GM23338 (cell line): ENCODE results near the gene B3GALNT1. TPM values are rescaled to one million over a fixed set of nuclear protein-coding genes. Genes with fewer than 3 reads are reported as not detected.

Experiments
- ATAC-seq: fragments of 200-7000 bp; cut with Tn5 transposase; 3 replicates; pipeline ENCODE4 v1.9.1; 2020
- DNase-seq: peaks from one replicate; pipeline ENCODE4 v3.0.0-alpha.2; 2015; ENCODE audit warnings: low spot score
- H2AFZ ChIP-seq: fragments of 200-600 bp; sonication (generic); 2 replicates; pipeline ENCODE4 v1.8.0; 2016; ENCODE audit warnings: antibody characterized with exemption, mild to moderate bottlenecking, moderate library complexity
- H3F3A ChIP-seq: fragments of 200-600 bp; sonication (generic); replicated peaks from 2 replicates; pipeline ENCODE4 v1.8.0; 2017; ENCODE audit warnings: antibody characterized with exemption, mixed run types, low read depth
- H3K27ac ChIP-seq: fragments of 200-600 bp; sonication (generic); 2 replicates; pipeline ENCODE4 v1.6.1; 2016; ENCODE audit warnings: low read depth
- H3K27me3 ChIP-seq: fragments of 200-600 bp; sonication (generic); 2 replicates; pipeline ENCODE4 v1.8.0; 2016; ENCODE audit warnings: mild to moderate bottlenecking, mixed run types, moderate library complexity; ENCODE audit not compliant: insufficient read depth
- H3K36me3 ChIP-seq: fragments of 200-600 bp; sonication (generic); 2 replicates; pipeline ENCODE4 v1.8.0; 2016; ENCODE audit warnings: mild to moderate bottlenecking; ENCODE audit not compliant: insufficient read depth
- H3K4me1 ChIP-seq: fragments of 200-600 bp; sonication (generic); 2 replicates; pipeline ENCODE4 v1.8.0; 2016; ENCODE audit warnings: mild to moderate bottlenecking, moderate library complexity; ENCODE audit not compliant: insufficient read depth
- H3K4me2 ChIP-seq: fragments of 200-600 bp; sonication (generic); 2 replicates; pipeline ENCODE4 v1.7.1; 2017; ENCODE audit warnings: mixed run types
- H3K4me3 ChIP-seq: fragments of 200-600 bp; sonication (generic); 2 replicates; pipeline ENCODE4 v1.6.1; 2016; ENCODE audit warnings: mixed run types
- H3K79me2 ChIP-seq: fragments of 200-600 bp; sonication (generic); replicated peaks from 2 replicates; pipeline ENCODE4 v1.8.0; 2017; ENCODE audit warnings: mild to moderate bottlenecking; ENCODE audit not compliant: insufficient read depth
- H3K9me2 ChIP-seq: fragments of 200-600 bp; sonication (generic); 2 replicates; pipeline ENCODE4 v1.8.0; 2017; ENCODE audit not compliant: insufficient read depth
- H4K20me1 ChIP-seq: fragments of 200-600 bp; sonication (generic); replicated peaks from 2 replicates; pipeline ENCODE4 v1.8.0; 2017; ENCODE audit warnings: mild to moderate bottlenecking; ENCODE audit not compliant: insufficient read depth
- H3K27ac Mint-ChIP-seq: 2 replicates; pipeline ENCODE4 v1.8.0; 2020; ENCODE audit warnings: inconsistent platforms, mild to moderate bottlenecking, moderate library complexity, mixed read lengths
- H3K27me3 Mint-ChIP-seq: 3 replicates; pipeline ENCODE4 v1.8.0; 2022; ENCODE audit warnings: low read depth, mild to moderate bottlenecking, moderate library complexity, mixed read lengths, inconsistent platforms; ENCODE audit not compliant: insufficient read depth, poor library complexity
- H3K36me3 Mint-ChIP-seq: 3 replicates; pipeline ENCODE4 v1.8.0; 2021; ENCODE audit warnings: low read depth, mild to moderate bottlenecking, inconsistent platforms, moderate library complexity, mixed read lengths
- H3K4me1 Mint-ChIP-seq: 3 replicates; pipeline ENCODE4 v1.8.0; 2020; ENCODE audit warnings: mild to moderate bottlenecking, inconsistent platforms, mixed read lengths
- H3K4me3 Mint-ChIP-seq: 3 replicates; pipeline ENCODE4 v1.8.0; 2021; ENCODE audit warnings: moderate library complexity, mild to moderate bottlenecking, inconsistent platforms, mixed read lengths
- H3K9me3 Mint-ChIP-seq: 3 replicates; pipeline ENCODE4 v1.8.0; 2020; ENCODE audit warnings: moderate library complexity, mild to moderate bottlenecking, inconsistent platforms, mixed read lengths
- CREB1 ChIP-seq: fragments of 250-450 bp; sonication (Bioruptor Pico); IDR thresholded peaks from 2 replicates; pipeline ENCODE4 v1.5.0; 2020; ENCODE audit warnings: low read depth, mild to moderate bottlenecking, moderate library complexity
- CTCF ChIP-seq, 2 experiments: fragments of 200-600 bp in 1 of 2; sonication (generic) in 1 of 2; conservative IDR thresholded peaks; 2 replicates each; pipeline versions ENCODE4 v1.5.1 to v1.6.1; 2016 to 2017; ENCODE audit warnings: antibody characterized with exemption in 2 of 2, low read depth in 2 of 2, mild to moderate bottlenecking in 2 of 2, moderate library complexity in 1 of 2
- ETS1 ChIP-seq: IDR thresholded peaks from 2 replicates; pipeline ENCODE4 v1.6.1; 2016; ENCODE audit warnings: antibody characterized with exemption
- JUNB ChIP-seq: IDR thresholded peaks from one replicate; pipeline ENCODE4 v1.6.1; 2016; ENCODE audit warnings: antibody characterized with exemption; ENCODE audit not compliant: unreplicated experiment
- NANOG ChIP-seq: IDR thresholded peaks from 2 replicates; pipeline ENCODE4 v1.6.1; 2016; ENCODE audit warnings: antibody characterized with exemption, borderline replicate concordance
- REST ChIP-seq: IDR thresholded peaks from one replicate; pipeline ENCODE4 v1.6.1; 2018; ENCODE audit warnings: antibody characterized with exemption; ENCODE audit not compliant: unreplicated experiment
- STAT1 ChIP-seq: IDR thresholded peaks from one replicate; pipeline ENCODE4 v1.6.1; 2016; ENCODE audit warnings: antibody characterized with exemption; ENCODE audit not compliant: unreplicated experiment
- ZNF331 ChIP-seq: fragments of 250-450 bp; sonication (Bioruptor Pico); IDR thresholded peaks from 2 replicates; pipeline ENCODE4 v1.5.0; 2020; ENCODE audit warnings: low read depth, mild to moderate bottlenecking, moderate library complexity
- polyA plus RNA-seq: library from polyadenylated mRNA; unstranded; fragments of >200 nt; fragmentation: Nextera tagmentation; extraction: Ambion mirVana; gene quantifications from 2 replicates; pipeline ENCODE4 v1.2.1, GENCODE V29; 2016
- total RNA-seq: library from RNA; depleted of rRNA; stranded (reverse); fragments of >200 nt; shearing (Covaris generic); gene quantifications from 2 replicates; pipeline ENCODE4 v1.2.3, GENCODE V29; 2014
- TF ChIP-seq, protein P1 (sequence below): fragments of 250-450 bp; sonication (Bioruptor Pico); IDR thresholded peaks from 2 replicates; pipeline ENCODE4 v1.5.0; 2020; ENCODE audit warnings: mild to moderate bottlenecking, moderate library complexity

Gene B3GALNT1
- total and polyA plus RNA-seq, 2 experiments from 2014 or later, result 3.3 to 5.9 TPM

DNA sequence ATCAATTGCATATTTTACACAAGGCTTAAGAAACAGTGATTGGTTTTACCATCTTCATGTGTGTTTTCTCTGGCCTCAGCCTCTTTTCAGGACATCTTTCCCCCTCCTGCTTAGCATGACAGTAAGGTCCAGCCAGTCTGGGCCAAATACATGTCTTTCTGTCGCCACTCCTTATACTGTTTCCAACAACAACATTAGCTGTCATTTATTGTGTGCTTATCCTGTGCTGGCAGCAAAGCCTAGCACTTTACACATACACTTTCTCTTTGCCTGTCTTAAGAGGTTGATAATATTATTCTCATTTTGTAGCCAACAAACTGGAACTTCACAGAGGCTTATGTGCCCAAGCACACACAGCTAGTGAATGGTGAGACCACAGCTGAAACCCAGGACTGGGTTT is 37.8 kb downstream of the B3GALNT1 start:
- no peaks in the 10 kb centered on the region for H3K4me1 ChIP-seq
- H3K4me1 Mint-ChIP-seq, result peaks cover 17% of the 10 kb centered on the region; the same call in 2 of the 3 replicates
- H4K20me1 ChIP-seq, result no peaks in the 10 kb centered on the region
- no peak overlapping the region for H3K4me3 Mint-ChIP-seq
- no peaks in the 10 kb centered on the region for H3F3A ChIP-seq
- H3K36me3 ChIP-seq, result no peaks in the 10 kb centered on the region
- no peak overlapping the region for H3K27ac Mint-ChIP-seq
- H3K27ac ChIP-seq, result no peak overlapping the region
- DNase-seq (no peak), ATAC-seq (no peak)
- H3K9me3 Mint-ChIP-seq, result no peaks in the 10 kb centered on the region
- H3K9me2 ChIP-seq, result no peaks in the 10 kb centered on the region
- no peaks in the 10 kb centered on the region for H3K27me3 ChIP-seq
- H3K79me2 ChIP-seq, result no peaks in the 10 kb centered on the region
- H2AFZ ChIP-seq, result no peak overlapping the region
- no peak overlapping the region for H3K4me3 ChIP-seq
- no peak for TF ChIP-seq NANOG
- no peak for TF ChIP-seq ZNF331 (CRISPR knock-in tag)
- TF ChIP-seq CTCF (conservative IDR thresholded peaks at IDR 0.05; ENCODE audit: low read depth in 2 of 2), result no peak
- TF ChIP-seq ETS1, result no peak
- H3K27me3 Mint-ChIP-seq, result peaks cover 2% of the 10 kb centered on the region
- H3K4me2 ChIP-seq, result no peak overlapping the region
- H3K36me3 Mint-ChIP-seq, result peaks cover 3% of the 10 kb centered on the region; the same call in 1 of the 3 replicates

GRCh38 chr3:161066930-161067329 is 38.2 kb downstream of the B3GALNT1 start:
- Mint-ChIP-seq H3K9me3 (no peaks in the 10 kb centered on the region), H3K4me1 (peaks cover 17% of the 10 kb centered on the region; the same call in 2 of the 3 replicates), H3K27me3 (peaks cover 2% of the 10 kb centered on the region), H3K27ac (no peak overlapping the region), H3K4me3 (no peak overlapping the region), H3K36me3 (peaks cover 3% of the 10 kb centered on the region; the same call in 1 of the 3 replicates)
- Histone ChIP-seq H3K27ac (no peak overlapping the region), H3K4me1 (no peaks in the 10 kb centered on the region), H3K27me3 (no peaks in the 10 kb centered on the region), H3K4me3 (no peak overlapping the region), H3K79me2 (no peaks in the 10 kb centered on the region), H3F3A (no peaks in the 10 kb centered on the region), H3K4me2 (no peak overlapping the region), H4K20me1 (no peaks in the 10 kb centered on the region), H3K9me2 (no peaks in the 10 kb centered on the region), H3K36me3 (no peaks in the 10 kb centered on the region), H2AFZ (no peak overlapping the region)
- no peak for TF ChIP-seq CREB1 (CRISPR knock-in tag)
- TF ChIP-seq STAT1, result no peak
- no peak for TF ChIP-seq NANOG
- TF ChIP-seq REST, result no peak
- TF ChIP-seq, protein P1, sequence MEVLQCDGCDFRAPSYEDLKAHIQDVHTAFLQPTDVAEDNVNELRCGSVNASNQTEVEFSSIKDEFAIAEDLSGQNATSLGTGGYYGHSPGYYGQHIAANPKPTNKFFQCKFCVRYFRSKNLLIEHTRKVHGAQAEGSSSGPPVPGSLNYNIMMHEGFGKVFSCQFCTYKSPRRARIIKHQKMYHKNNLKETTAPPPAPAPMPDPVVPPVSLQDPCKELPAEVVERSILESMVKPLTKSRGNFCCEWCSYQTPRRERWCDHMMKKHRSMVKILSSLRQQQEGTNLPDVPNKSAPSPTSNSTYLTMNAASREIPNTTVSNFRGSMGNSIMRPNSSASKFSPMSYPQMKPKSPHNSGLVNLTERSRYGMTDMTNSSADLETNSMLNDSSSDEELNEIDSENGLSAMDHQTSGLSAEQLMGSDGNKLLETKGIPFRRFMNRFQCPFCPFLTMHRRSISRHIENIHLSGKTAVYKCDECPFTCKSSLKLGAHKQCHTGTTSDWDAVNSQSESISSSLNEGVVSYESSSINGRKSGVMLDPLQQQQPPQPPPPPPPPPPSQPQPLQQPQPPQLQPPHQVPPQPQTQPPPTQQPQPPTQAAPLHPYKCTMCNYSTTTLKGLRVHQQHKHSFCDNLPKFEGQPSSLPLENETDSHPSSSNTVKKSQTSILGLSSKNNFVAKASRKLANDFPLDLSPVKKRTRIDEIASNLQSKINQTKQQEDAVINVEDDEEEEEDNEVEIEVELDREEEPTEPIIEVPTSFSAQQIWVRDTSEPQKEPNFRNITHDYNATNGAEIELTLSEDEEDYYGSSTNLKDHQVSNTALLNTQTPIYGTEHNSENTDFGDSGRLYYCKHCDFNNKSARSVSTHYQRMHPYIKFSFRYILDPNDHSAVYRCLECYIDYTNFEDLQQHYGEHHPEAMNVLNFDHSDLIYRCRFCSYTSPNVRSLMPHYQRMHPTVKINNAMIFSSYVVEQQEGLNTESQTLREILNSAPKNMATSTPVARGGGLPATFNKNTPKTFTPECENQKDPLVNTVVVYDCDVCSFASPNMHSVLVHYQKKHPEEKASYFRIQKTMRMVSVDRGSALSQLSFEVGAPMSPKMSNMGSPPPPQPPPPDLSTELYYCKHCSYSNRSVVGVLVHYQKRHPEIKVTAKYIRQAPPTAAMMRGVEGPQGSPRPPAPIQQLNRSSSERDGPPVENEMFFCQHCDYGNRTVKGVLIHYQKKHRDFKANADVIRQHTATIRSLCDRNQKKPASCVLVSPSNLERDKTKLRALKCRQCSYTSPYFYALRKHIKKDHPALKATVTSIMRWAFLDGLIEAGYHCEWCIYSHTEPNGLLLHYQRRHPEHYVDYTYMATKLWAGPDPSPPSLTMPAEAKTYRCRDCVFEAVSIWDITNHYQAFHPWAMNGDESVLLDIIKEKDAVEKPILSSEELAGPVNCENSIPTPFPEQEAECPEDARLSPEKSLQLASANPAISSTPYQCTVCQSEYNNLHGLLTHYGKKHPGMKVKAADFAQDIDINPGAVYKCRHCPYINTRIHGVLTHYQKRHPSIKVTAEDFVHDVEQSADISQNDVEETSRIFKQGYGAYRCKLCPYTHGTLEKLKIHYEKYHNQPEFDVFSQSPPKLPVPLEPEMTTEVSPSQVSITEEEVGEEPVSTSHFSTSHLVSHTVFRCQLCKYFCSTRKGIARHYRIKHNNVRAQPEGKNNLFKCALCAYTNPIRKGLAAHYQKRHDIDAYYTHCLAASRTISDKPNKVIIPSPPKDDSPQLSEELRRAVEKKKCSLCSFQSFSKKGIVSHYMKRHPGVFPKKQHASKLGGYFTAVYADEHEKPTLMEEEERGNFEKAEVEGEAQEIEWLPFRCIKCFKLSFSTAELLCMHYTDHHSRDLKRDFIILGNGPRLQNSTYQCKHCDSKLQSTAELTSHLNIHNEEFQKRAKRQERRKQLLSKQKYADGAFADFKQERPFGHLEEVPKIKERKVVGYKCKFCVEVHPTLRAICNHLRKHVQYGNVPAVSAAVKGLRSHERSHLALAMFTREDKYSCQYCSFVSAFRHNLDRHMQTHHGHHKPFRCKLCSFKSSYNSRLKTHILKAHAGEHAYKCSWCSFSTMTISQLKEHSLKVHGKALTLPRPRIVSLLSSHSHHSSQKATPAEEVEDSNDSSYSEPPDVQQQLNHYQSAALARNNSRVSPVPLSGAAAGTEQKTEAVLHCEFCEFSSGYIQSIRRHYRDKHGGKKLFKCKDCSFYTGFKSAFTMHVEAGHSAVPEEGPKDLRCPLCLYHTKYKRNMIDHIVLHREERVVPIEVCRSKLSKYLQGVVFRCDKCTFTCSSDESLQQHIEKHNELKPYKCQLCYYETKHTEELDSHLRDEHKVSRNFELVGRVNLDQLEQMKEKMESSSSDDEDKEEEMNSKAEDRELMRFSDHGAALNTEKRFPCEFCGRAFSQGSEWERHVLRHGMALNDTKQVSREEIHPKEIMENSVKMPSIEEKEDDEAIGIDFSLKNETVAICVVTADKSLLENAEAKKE, result no peak
- no peak for TF ChIP-seq JUNB
- no peak for TF ChIP-seq ZNF331 (CRISPR knock-in tag)
- no peak for ATAC-seq
- no peak for DNase-seq
